ENCODE data around the gene GABRA4. TPM values are rescaled to one million over a fixed set of nuclear protein-coding genes. Genes with fewer than 3 reads are reported as not detected.

Gene GABRA4
- total RNA-seq, 1 experiment from 2014 or later: not detected

DNA sequence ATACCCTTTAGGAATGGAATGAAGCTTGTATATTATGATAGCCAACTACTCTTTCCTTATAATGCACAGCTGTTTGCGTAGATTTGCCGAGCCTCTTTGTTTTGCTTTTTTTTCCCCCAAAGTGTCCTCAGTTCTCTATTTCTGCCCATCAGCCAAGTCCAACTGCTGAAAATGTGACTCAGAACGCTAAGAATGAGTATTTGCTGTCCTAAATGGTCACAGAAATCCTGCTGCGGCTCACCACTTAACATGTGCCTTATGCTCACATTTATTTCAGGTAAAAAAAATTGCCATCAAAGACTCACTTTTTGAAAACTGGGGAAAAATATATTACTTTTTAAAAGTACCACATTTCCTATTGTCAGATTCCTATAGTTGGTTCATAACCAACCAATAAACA, 36.9 kb downstream of the GABRA4 start:
- Histone ChIP-seq H4K91ac (ENCODE audit: insufficient read length, low read depth, low read length) (no peak overlapping the region), H3K4me1 (ENCODE audit: insufficient read depth, low read length) (no peaks in the 10 kb centered on the region; the same call in 1 of the 2 replicates), H3T11ph (ENCODE audit: low read length) (no peak overlapping the region), H3K9ac (ENCODE audit: extremely low read depth, insufficient read length, low read length) (no peak overlapping the region), H2BK5ac (ENCODE audit: insufficient read length, low read length) (no peak overlapping the region), H2BK20ac (ENCODE audit: low read depth, low read length, poor library complexity, severe bottlenecking) (no peak overlapping the region), H3K14ac (ENCODE audit: insufficient read depth, low read length) (no peak overlapping the region), H3K18ac (ENCODE audit: insufficient read length, low read depth, low read length) (no peak overlapping the region), H3K79me1 (ENCODE audit: insufficient read depth, low read depth, low read length, poor library complexity, severe bottlenecking) (no peaks in the 10 kb centered on the region), H3K27ac (ENCODE audit: insufficient read length, low read depth, low read length) (no peak overlapping the region), H3K23ac (ENCODE audit: insufficient read length, low read depth, low read length) (no peak overlapping the region), H3K27me3 (ENCODE audit: insufficient read depth, low read length) (no peaks in the 10 kb centered on the region), H3K4ac (ENCODE audit: low read depth, low read length) (no peak overlapping the region), H3K23me2 (ENCODE audit: insufficient read length, low read depth, low read length, poor library complexity, severe bottlenecking) (no peaks in the 10 kb centered on the region), H4K8ac (replicated peaks; ENCODE audit: insufficient read length, low read depth, low read length) (no peak overlapping the region), H2AFZ (ENCODE audit: low read length) (no peak overlapping the region), H4K5ac (ENCODE audit: insufficient read length, low read depth, low read length) (no peak overlapping the region), H2AK5ac (ENCODE audit: insufficient read length, low read length) (no peak overlapping the region), H3K79me2 (ENCODE audit: insufficient read depth, low read length) (no peaks in the 10 kb centered on the region), H2BK12ac (ENCODE audit: insufficient read length, low read depth, low read length) (no peak overlapping the region), H3K9me3 (ENCODE audit: control insufficient read depth, low read depth, low read length) (no peaks in the 10 kb centered on the region), H3K56ac (ENCODE audit: insufficient read length, low read depth, low read length) (no peak overlapping the region), H4K20me1 (ENCODE audit: control insufficient read depth, insufficient read depth, insufficient read length) (no peaks in the 10 kb centered on the region), H2BK120ac (ENCODE audit: low read depth, low read length, poor library complexity, severe bottlenecking) (no peak overlapping the region), H2BK15ac (ENCODE audit: low read depth, low read length) (no peak overlapping the region), H3K4me2 (ENCODE audit: insufficient read depth, insufficient read length, low read length) (no peak overlapping the region)
- no peak for DNase-seq
- no CpG with 5 or more reads among the region's 4 CpGs for WGBS (ENCODE audit: extremely low coverage, insufficient read length, low lambda C conversion rate)
- Mint-ChIP-seq H3K27ac (no peak overlapping the region), H3K4me3 (no peak overlapping the region), H3K4me1 (no peaks in the 10 kb centered on the region), H3K27me3 (ENCODE audit: low read depth) (no peaks in the 10 kb centered on the region; the same call in none of the 2 replicates), H3K9me3 (no peaks in the 10 kb centered on the region), H3K36me3 (ENCODE audit: insufficient read depth in 1 of 3, low read depth in 3 of 3) (no peaks in the 10 kb centered on the region)
- TF ChIP-seq, protein P1, sequence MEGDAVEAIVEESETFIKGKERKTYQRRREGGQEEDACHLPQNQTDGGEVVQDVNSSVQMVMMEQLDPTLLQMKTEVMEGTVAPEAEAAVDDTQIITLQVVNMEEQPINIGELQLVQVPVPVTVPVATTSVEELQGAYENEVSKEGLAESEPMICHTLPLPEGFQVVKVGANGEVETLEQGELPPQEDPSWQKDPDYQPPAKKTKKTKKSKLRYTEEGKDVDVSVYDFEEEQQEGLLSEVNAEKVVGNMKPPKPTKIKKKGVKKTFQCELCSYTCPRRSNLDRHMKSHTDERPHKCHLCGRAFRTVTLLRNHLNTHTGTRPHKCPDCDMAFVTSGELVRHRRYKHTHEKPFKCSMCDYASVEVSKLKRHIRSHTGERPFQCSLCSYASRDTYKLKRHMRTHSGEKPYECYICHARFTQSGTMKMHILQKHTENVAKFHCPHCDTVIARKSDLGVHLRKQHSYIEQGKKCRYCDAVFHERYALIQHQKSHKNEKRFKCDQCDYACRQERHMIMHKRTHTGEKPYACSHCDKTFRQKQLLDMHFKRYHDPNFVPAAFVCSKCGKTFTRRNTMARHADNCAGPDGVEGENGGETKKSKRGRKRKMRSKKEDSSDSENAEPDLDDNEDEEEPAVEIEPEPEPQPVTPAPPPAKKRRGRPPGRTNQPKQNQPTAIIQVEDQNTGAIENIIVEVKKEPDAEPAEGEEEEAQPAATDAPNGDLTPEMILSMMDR (conservative IDR thresholded peaks at IDR 0.05): no peak
